Upper lobe of left lung (tissue), 4 donors: ENCODE data around the gene DGCR2.
A peak's percentile ranks its signal among the peaks of the same experiment; 100 is the strongest.

Experiments
- POLR2A ChIP-seq, 4 donors: fragments of 450-650 bp; IDR thresholded peaks; one replicate each; pipeline ENCODE4 v1.5.1; 2016 to 2017; ENCODE audit warnings: antibody characterized with exemption in 4 of 4, mild to moderate bottlenecking in 2 of 4
- POLR2AphosphoS5 ChIP-seq, 2 donors: sonication (generic); formaldehyde crosslinking; IDR thresholded peaks; one replicate each; pipeline ENCODE4 v1.5.1; 2017; ENCODE audit warnings: antibody characterized with exemption in 2 of 2
- TF ChIP-seq, protein P1 (sequence below), 6 experiments: fragments of 450-650 bp in 4 of 6; fragments of 200-600 bp in 2 of 6; sonication (generic) in 2 of 6; IDR thresholded peaks; one replicate each; pipeline ENCODE4 v1.5.1; 2016 to 2019; ENCODE audit warnings: antibody characterized with exemption in 6 of 6

DNA sequence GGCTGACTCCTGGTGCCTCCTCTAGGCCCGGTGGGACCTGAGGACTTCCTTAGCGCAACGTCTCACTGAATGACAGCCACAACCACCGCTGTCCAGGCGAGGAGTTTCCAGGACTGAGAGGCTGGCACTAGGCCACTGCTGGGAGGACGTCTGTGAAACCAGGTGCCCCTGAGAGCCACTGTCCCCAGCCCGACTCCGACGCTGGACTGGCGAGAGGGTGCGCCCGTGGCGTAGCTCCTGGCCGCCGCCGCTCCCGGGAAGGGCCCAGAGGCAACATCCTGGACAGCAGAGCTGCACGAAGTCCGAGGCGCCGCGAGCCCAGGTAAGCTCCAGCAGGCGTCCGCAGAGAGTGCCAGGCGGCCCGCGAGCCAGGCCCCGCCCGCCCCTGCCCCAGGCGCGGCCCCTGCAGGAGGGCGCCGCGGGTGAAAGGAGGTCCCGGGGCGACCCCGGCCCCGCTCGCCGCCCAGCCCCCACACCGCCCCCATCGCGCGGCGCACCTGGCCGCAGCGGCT, 525 bp downstream of the DGCR2 start:
- no peak for TF ChIP-seq POLR2A (IDR thresholded peaks at IDR 0.05)
- peak in 1 of 2 donors; percentile 25 for TF ChIP-seq POLR2AphosphoS5 (IDR thresholded peaks at IDR 0.05)
- TF ChIP-seq, protein P1, sequence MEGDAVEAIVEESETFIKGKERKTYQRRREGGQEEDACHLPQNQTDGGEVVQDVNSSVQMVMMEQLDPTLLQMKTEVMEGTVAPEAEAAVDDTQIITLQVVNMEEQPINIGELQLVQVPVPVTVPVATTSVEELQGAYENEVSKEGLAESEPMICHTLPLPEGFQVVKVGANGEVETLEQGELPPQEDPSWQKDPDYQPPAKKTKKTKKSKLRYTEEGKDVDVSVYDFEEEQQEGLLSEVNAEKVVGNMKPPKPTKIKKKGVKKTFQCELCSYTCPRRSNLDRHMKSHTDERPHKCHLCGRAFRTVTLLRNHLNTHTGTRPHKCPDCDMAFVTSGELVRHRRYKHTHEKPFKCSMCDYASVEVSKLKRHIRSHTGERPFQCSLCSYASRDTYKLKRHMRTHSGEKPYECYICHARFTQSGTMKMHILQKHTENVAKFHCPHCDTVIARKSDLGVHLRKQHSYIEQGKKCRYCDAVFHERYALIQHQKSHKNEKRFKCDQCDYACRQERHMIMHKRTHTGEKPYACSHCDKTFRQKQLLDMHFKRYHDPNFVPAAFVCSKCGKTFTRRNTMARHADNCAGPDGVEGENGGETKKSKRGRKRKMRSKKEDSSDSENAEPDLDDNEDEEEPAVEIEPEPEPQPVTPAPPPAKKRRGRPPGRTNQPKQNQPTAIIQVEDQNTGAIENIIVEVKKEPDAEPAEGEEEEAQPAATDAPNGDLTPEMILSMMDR (IDR thresholded peaks at IDR 0.05), result peak in 1 of 6 experiments; percentile 3
